GM19455 (cell line): ENCODE results near the gene SLC25A6.
"Not testable (repeated sequence)": the region's sequence is repeated elsewhere in the genome, so short reads cannot be mapped to it uniquely, and the experiment has no call there.

Source experiments
- ATAC-seq: cut with Tn5 transposase; IDR thresholded peaks from one replicate; pipeline ENCODE4 v1.9.1; 2021; ENCODE audit not compliant: unreplicated experiment

The SLC25A6 gene

GRCh38 chrX:1391707-1392375 is at the start of gene SLC25A6:
TSS of gene SLC25A6 (minus strand) at chrX:1392113. CDS start at chrX:1392009, 104 bp downstream.
- ATAC-seq, result peak; percentile 91

DNA sequence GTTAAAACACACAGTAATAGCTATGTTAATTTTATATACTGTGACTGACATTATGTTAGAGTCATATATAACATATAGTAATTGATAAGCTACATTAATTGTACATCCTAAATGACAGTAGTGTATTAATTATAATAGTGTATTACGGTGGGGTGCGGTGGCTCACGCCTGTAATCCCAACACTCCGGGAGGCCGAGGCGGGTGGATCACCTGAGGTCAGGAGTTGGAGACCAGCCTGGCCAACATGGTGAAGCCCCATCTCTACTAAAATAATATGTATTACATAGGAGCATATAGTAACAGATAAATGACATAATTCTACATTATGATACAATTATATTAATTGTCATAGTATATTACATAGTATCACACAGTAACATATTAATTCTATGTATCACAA is 48.6 kb upstream of the SLC25A6 start:
- no peak for ATAC-seq

DNA sequence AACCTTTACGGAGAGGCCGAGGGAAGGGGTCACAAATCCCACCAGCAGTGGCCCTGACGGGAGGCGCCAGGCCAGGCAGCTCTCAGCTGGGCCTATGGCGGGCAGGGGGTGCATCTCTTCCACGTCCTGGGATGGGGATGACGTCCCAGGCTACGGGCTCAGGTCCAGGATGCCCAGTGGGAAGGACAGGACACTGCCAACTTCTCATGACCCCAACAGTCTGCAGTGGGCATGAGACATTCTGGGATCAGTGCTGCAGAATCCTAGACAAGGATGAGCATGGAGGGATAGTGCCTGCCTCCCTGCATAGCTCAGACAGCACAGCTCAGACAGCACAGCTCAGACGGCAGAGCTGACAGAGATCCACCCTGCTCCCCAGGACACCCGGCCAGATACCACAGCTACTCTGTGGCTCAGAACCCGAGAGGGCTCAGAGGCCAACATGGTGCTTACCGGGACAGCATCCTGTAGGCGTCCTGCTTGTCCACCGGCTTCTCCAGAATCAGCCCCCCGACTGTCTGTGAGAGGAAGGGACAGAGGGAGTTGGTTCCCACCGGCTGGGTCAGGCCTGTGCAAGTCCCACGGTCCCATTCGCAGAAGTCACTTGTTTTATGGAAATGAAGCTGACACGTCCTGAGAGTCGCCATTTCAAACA is 43.5 kb upstream of the SLC25A6 start:
- ATAC-seq, result no peak

DNA sequence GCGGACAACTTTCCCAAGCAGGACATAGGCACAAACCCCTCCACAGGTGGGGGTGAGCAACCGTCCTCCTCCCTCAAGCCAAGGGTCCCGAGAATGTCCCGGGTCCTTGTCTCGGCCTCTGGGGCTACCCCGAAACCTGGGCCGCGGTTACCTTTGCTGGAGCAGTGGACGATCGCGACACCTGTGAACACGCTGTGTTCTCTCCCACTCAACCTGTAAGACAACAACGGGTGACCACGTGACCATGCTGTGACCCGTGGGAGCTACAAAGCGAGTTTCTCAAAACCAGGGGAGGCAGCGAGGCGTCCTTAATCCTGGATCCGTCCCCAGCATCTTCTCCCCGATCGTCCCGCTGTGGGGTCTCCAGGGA is 42.9 kb upstream of the SLC25A6 start:
- ATAC-seq, result no peak

- ATAC-seq, result no peak
Measured at GRCh38 chrX:1433646-1434357, 41.9 kb upstream of the SLC25A6 start.

GRCh38 chrX:1430451-1430850 is 38.5 kb upstream of the SLC25A6 start:
- ATAC-seq, result no peak

GRCh38 chrX:1427756-1428155 is 35.8 kb upstream of the SLC25A6 start:
- ATAC-seq, result no peak

GRCh38 chrX:1426321-1426720 is 34.4 kb upstream of the SLC25A6 start:
- not testable (repeated sequence) for ATAC-seq

DNA sequence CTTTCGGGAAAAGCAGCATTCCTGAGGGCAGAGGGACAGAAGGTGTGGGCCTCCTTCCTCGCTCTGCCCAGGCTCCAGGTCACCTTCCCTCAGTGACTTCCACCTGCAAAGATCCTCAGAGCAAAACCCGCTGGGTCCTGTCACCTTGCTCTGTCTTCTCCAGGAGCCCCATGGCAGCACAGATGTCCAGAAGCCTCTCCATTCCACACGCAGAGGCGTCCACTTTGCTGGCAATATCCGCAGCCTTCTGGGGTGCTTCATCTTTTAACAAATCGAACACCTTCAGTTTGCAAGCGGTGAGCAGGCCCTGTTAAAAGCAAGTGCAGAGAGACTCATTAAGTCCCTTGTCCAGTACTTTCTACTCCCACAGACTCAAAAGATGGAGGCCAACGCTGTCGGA is 33.5 kb upstream of the SLC25A6 start:
- no peak for ATAC-seq

DNA sequence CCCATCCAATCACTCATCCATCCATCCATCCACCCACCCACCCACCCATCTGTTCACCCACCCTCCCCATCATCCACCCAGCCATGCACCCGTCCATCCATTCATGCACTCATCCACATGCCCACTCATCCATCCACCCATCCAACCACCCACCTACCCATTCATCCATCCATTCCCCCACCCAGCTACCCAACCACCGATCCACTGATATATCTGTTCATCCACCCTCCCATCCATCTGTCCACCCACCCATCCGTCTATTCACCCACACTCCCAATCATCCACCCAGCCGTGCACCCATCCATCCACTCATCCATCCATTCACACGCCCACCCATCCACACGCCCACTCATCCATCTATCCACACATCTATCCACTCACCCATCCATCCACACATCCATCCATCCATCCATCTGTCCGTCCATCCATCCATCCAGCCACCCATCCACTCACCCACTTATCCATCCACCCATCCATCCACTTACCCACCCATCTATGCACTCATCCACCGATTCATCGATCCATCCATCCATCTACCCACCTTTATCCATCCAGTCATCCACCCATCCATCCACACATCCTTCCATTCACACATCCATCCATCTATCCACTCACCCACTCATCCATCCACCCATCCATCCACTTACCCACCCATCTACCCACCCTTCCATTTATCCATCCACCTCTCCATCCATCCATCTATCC is 32.4 kb upstream of the SLC25A6 start:
- no peak for ATAC-seq

- ATAC-seq, result no peak
Measured at GRCh38 chrX:1423215-1423614, 31.3 kb upstream of the SLC25A6 start.

DNA sequence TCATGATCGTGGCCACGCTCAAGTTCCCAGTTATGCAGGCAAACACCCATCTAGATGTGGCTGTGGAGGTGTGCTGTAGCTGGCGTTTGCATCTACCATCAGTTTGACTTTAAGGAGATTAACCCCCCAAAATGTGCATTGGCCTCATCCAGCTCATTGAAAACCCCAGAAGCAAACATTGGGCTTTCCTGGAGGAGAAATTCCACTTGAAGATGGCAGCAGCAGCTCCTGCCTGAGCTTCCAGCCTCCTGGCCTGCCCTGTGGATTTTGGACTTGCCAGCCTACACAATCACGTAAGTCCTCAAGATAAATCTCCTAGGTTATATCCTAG is 30.2 kb upstream of the SLC25A6 start:
- ATAC-seq, result no peak

- no peak for ATAC-seq
Measured at GRCh38 chrX:1421433-1422134, 29.7 kb upstream of the SLC25A6 start.

GRCh38 chrX:1420371-1420770 is 28.5 kb upstream of the SLC25A6 start:
- no peak for ATAC-seq

DNA sequence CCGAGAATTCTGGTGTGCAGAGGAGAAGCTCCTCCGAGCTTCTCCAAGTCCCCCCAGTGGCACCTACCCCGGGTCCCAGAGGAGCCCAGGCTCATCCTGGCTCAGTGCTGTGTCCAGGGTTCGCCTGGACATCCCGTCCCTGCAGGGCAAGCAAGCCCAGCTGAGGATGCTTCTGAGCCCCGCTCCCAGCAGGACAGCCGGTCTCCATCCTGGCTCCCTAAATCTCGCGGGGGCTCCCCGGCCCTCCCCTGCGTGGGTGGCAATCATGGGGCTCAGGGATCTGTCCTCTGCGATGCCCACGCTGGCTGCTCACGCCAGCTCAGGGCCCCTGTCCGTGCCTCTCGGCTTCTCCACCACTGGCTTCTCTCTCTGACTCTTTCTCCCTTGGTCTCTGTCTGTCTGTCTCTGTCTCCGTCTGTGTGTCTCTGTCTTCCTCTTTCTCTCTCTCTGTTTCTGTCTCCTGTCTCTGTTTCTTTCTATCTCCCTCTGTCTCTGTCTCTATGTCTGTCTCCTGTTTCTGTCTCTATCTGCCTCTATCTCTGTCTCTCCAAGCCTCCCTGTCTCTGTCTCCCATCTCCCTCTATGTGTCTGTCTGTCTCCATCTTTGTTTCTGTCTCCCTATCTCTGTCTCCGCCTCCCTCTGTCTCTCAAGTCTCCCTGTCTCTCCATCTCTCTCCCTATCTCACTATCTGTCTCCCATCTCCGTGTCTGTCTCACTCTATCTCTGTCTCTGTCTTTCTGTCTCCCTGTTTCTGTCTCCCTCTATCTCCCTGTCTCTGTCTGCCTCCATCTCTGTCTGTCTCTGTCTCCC is 27.8 kb upstream of the SLC25A6 start:
- no peak for ATAC-seq

DNA sequence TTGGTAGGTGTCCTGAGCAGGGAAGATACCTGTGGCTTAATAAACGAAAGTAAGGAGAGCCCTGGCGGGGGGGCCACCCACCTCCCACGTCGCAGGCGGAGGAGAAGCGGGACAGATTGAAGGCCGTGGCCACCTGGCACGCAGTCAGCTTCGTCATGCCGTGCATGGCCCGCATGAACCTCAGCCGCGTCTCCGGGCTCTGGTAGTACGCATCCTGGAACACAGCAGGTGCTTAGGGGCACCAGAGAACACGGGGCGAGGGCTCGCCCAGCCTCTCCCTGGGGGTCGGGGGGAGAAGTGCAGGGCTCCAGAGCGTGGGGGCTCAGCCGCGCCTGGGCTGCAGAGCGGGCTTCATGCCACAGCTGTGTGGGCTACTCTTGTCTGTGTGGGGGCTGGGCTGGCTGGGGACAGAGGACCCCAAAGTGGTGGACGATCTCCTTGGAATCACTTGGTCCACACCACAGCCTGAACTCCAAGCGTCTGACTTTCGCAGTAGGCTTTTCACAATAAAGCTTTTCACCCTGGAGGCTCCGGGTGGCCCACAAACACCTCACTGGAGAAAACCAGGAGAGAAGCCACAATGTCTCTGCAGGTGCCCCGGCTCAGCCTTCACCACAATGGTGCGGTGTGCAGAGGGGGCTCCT is 27.1 kb upstream of the SLC25A6 start:
- no peak for ATAC-seq

- no peak for ATAC-seq
Measured at GRCh38 chrX:1417921-1418771, 26.2 kb upstream of the SLC25A6 start.

GRCh38 chrX:1416965-1417760 is 25.2 kb upstream of the SLC25A6 start:
- ATAC-seq, result no peak
